Neural cell (in vitro differentiated cells): ENCODE data around the gene MAB21L4.

Experiments
- CTCF ChIP-seq: fragments of 450-650 bp; IDR thresholded peaks from 2 replicates; pipeline ENCODE4 v1.5.1; 2014; ENCODE audit warnings: antibody characterized with exemption, mild to moderate bottlenecking, moderate library complexity; ENCODE audit not compliant: poor library complexity, severe bottlenecking
- MXI1 ChIP-seq: fragments of 450-650 bp; conservative IDR thresholded peaks from 2 replicates; pipeline ENCODE4 v1.6.1; 2014; ENCODE audit warnings: antibody characterized with exemption, mild to moderate bottlenecking; ENCODE audit not compliant: poor library complexity, severe bottlenecking
- POLR2AphosphoS5 ChIP-seq: IDR thresholded peaks from 2 replicates; pipeline ENCODE4 v1.6.1; 2012
- RAD21 ChIP-seq: fragments of 450-650 bp; conservative IDR thresholded peaks from 2 replicates; pipeline ENCODE4 v1.6.1; 2014; ENCODE audit warnings: antibody characterized with exemption, mild to moderate bottlenecking, moderate library complexity
- SMC3 ChIP-seq: fragments of 450-650 bp; conservative IDR thresholded peaks from 2 replicates; pipeline ENCODE4 v1.6.1; 2014; ENCODE audit warnings: antibody characterized with exemption, mild to moderate bottlenecking, moderate library complexity; ENCODE audit not compliant: poor library complexity

- TF ChIP-seq CTCF = no peak
- TF ChIP-seq SMC3 = no peak
- no peak for TF ChIP-seq POLR2AphosphoS5
- TF ChIP-seq RAD21 = no peak
- TF ChIP-seq MXI1 = no peak
These were observed 9.9 kb downstream of the MAB21L4 start for GRCh38 chr2:240886023-240886565.
